Fibroblast of lung (primary cell): ENCODE results near the gene YIPF5. TPM values are rescaled to one million over a fixed set of nuclear protein-coding genes. Genes with fewer than 3 reads are reported as not detected.
A peak's percentile ranks its signal among the peaks of the same experiment; 100 is the strongest.

Experiments
- DNase-seq, 2 donors: peaks; one replicate each; pipeline versions ENCODE4 v3.0.0 to v3.0.0-alpha.2; 2010; ENCODE audit warnings: low read depth in 2 of 2
- H2AFZ ChIP-seq: 2 replicates; pipeline ENCODE4 v1.5.1; 2012; ENCODE audit warnings: low read length, control low read depth, inconsistent platforms
- H3K27ac ChIP-seq: 2 replicates; pipeline ENCODE4 v1.5.1; 2011; ENCODE audit warnings: low read length, control low read depth; ENCODE audit not compliant: insufficient read depth
- H3K27me3 ChIP-seq: 2 replicates; pipeline ENCODE4 v1.5.1; 2011; ENCODE audit warnings: mild to moderate bottlenecking, low read length; ENCODE audit not compliant: control insufficient read depth, insufficient read depth
- H3K36me3 ChIP-seq: 2 replicates; pipeline ENCODE4 v1.5.1; 2011; ENCODE audit warnings: low read length; ENCODE audit not compliant: control insufficient read depth, insufficient read depth
- H3K4me1 ChIP-seq: 2 replicates; pipeline ENCODE4 v1.5.1; 2011; ENCODE audit warnings: low read length; ENCODE audit not compliant: control insufficient read depth, insufficient read depth; ENCODE audit errors: extremely low read depth
- H3K4me2 ChIP-seq: 2 replicates; pipeline ENCODE4 v1.5.1; 2011; ENCODE audit warnings: low read length, control low read depth; ENCODE audit not compliant: insufficient read depth; ENCODE audit errors: extremely low read depth
- H3K4me3 ChIP-seq, 4 experiments: fragments of 200-600 bp in 1 of 4; sonication (generic) in 1 of 4; replicated peaks in 1 of 4; 2 replicates each; pipeline ENCODE4 v1.5.1; 2011 to 2016; ENCODE audit warnings: low read length in 4 of 4, low read depth in 3 of 4, mild to moderate bottlenecking in 3 of 4, control low read depth in 2 of 4, inconsistent platforms in 1 of 4, mixed read lengths in 1 of 4; ENCODE audit not compliant: insufficient read depth in 1 of 4; ENCODE audit errors: control extremely low read depth in 1 of 4
- H3K79me2 ChIP-seq: 2 replicates; pipeline ENCODE4 v1.5.1; 2012; ENCODE audit warnings: mild to moderate bottlenecking, low read length, inconsistent platforms; ENCODE audit not compliant: control insufficient read depth, insufficient read depth
- H3K9ac ChIP-seq: 2 replicates; pipeline ENCODE4 v1.5.1; 2011; ENCODE audit warnings: mild to moderate bottlenecking, low read length, control low read depth; ENCODE audit not compliant: insufficient read depth
- H3K9me3 ChIP-seq: 2 replicates; pipeline ENCODE4 v1.5.1; 2012; ENCODE audit warnings: low read depth, low read length; ENCODE audit not compliant: control insufficient read depth, insufficient read depth
- H4K20me1 ChIP-seq: 2 replicates; pipeline ENCODE4 v1.5.1; 2011; ENCODE audit warnings: low read length; ENCODE audit not compliant: control insufficient read depth, insufficient read depth; ENCODE audit errors: extremely low read depth
- CTCF ChIP-seq, 2 donors: IDR thresholded peaks in 1 of 2; conservative IDR thresholded peaks in 1 of 2; 1 replicate in 1 of 2; 2 replicates in 1 of 2; pipeline ENCODE4 v1.5.1; 2011 to 2012; ENCODE audit warnings: low read length in 2 of 2, control low read depth in 1 of 2, inconsistent platforms in 1 of 2, low read depth in 1 of 2, mild to moderate bottlenecking in 1 of 2
- EZH2 ChIP-seq: IDR thresholded peaks from 2 replicates; pipeline ENCODE4 v1.5.1; 2012; ENCODE audit warnings: low read length, control low read depth, mild to moderate bottlenecking; ENCODE audit errors: missing control alignments
- polyA plus RNA-seq, 2 donors: library from polyadenylated mRNA; depleted of rRNA in 1 of 2; stranded (reverse) in 1 of 2; unstranded in 1 of 2; fragments of >200 nt; gene quantifications; 2 replicates each; pipeline ENCODE4 v1.2.1, GENCODE V29; 2011 to 2012; ENCODE audit warnings: missing spikeins in 1 of 2
- total RNA-seq: library from RNA; depleted of rRNA; stranded (reverse); fragments of >200 nt; gene quantifications from 2 replicates; pipeline ENCODE4 v1.2.1, GENCODE V29; 2014

Gene YIPF5
- total and polyA plus RNA-seq, 2 donors (not counting 1 experiment from before 2014, with no cell fraction given), result 83.2 to 175 TPM

GRCh38 chr5:144142139-144142823 lies 28.2 kb downstream of the YIPF5 start:
- no peaks in the 10 kb centered on the region for H4K20me1 ChIP-seq
- H3K4me2 ChIP-seq, result peak overlapping the region; percentile 66
- DNase-seq, result peak; percentile 56 to 71
- H3K9ac ChIP-seq, result no peak overlapping the region
- peak; percentile 73 to 78 for TF ChIP-seq CTCF (conservative IDR thresholded peaks at IDR 0.05 in 1 of 2, IDR thresholded peaks at IDR 0.05 in 1 of 2; ENCODE audit: low read depth in 1 of 2, low read length in 2 of 2)
- TF ChIP-seq EZH2, result no peak
- H3K27me3 ChIP-seq, result no peaks in the 10 kb centered on the region
- H3K79me2 ChIP-seq, result no peaks in the 10 kb centered on the region
- peak overlapping the region; percentile 63 for H2AFZ ChIP-seq
- peaks cover 7% of the 10 kb centered on the region for H3K4me1 ChIP-seq
- no peak overlapping the region for H3K27ac ChIP-seq
- no peak overlapping the region for H3K4me3 ChIP-seq
- H3K9me3 ChIP-seq, result no peaks in the 10 kb centered on the region
- H3K36me3 ChIP-seq, result no peaks in the 10 kb centered on the region

- H2AFZ ChIP-seq, result peak overlapping the region; percentile 52
- DNase-seq, result no peak
These were observed 28.9 kb downstream of the YIPF5 start for GRCh38 chr5:144141585-144141984.

GRCh38 chr5:144139586-144139985 lies 30.9 kb downstream of the YIPF5 start:
- no peak overlapping the region for H3K4me2 ChIP-seq
- TF ChIP-seq CTCF (conservative IDR thresholded peaks at IDR 0.05 in 1 of 2, IDR thresholded peaks at IDR 0.05 in 1 of 2; ENCODE audit: low read depth in 1 of 2, low read length in 2 of 2) (peak; percentile 17 to 36), EZH2 (no peak)
- H3K79me2 ChIP-seq, result no peaks in the 10 kb centered on the region
- peaks cover 7% of the 10 kb centered on the region for H3K4me1 ChIP-seq
- H2AFZ ChIP-seq, result no peak overlapping the region
- no peaks in the 10 kb centered on the region for H3K9me3 ChIP-seq
- peak; percentile 40 to 61 for DNase-seq
- no peaks in the 10 kb centered on the region for H4K20me1 ChIP-seq
- no peaks in the 10 kb centered on the region for H3K36me3 ChIP-seq
- H3K4me3 ChIP-seq, result no peak overlapping the region
- H3K9ac ChIP-seq, result no peak overlapping the region
- no peaks in the 10 kb centered on the region for H3K27me3 ChIP-seq
- no peak overlapping the region for H3K27ac ChIP-seq

More at GRCh38 chr5:144141585-144141984, 28.9 kb downstream of the YIPF5 start:
- Histone ChIP-seq H4K20me1 (no peaks in the 10 kb centered on the region), H3K4me3 (no peak overlapping the region), H3K27ac (no peak overlapping the region), H3K79me2 (no peaks in the 10 kb centered on the region), H3K36me3 (no peaks in the 10 kb centered on the region), H3K9ac (no peak overlapping the region), H3K4me1 (peaks cover 7% of the 10 kb centered on the region), H3K27me3 (no peaks in the 10 kb centered on the region), H3K4me2 (no peak overlapping the region), H3K9me3 (no peaks in the 10 kb centered on the region)
- TF ChIP-seq CTCF (conservative IDR thresholded peaks at IDR 0.05 in 1 of 2, IDR thresholded peaks at IDR 0.05 in 1 of 2; ENCODE audit: low read depth in 1 of 2, low read length in 2 of 2) (no peak), EZH2 (no peak)
